SJCRH30 (cell line): ENCODE results near the gene CREG1. TPM values are rescaled to one million over a fixed set of nuclear protein-coding genes. Genes with fewer than 3 reads are reported as not detected.

Source experiments
- DNase-seq, 2 experiments: peaks; one replicate each; pipeline ENCODE4 v3.0.0-alpha.2; 2015 to 2020
- H3K27ac ChIP-seq: fragments of 250-450 bp; sonication (Bioruptor Pico); 2 replicates; pipeline ENCODE4 v1.5.1; 2020; ENCODE audit warnings: mild to moderate bottlenecking, moderate library complexity
- H3K27me3 ChIP-seq: fragments of 250-450 bp; sonication (Bioruptor Pico); 2 replicates; pipeline ENCODE4 v1.5.1; 2020; ENCODE audit warnings: mild to moderate bottlenecking, moderate library complexity
- H3K36me3 ChIP-seq: fragments of 250-450 bp; sonication (Bioruptor Pico); 2 replicates; pipeline ENCODE4 v1.5.1; 2020; ENCODE audit warnings: mild to moderate bottlenecking, moderate library complexity
- H3K4me1 ChIP-seq: fragments of 250-450 bp; sonication (Bioruptor Pico); 2 replicates; pipeline ENCODE4 v1.5.1; 2020; ENCODE audit warnings: mild to moderate bottlenecking, moderate library complexity
- H3K4me3 ChIP-seq: fragments of 250-450 bp; sonication (Bioruptor Pico); 2 replicates; pipeline ENCODE4 v1.5.1; 2020; ENCODE audit warnings: mild to moderate bottlenecking, moderate library complexity
- H3K9me3 ChIP-seq: fragments of 250-450 bp; sonication (Bioruptor Pico); replicated peaks from 2 replicates; pipeline ENCODE4 v1.5.1; 2020; ENCODE audit warnings: mild to moderate bottlenecking, moderate library complexity
- total RNA-seq: library from RNA; depleted of rRNA; stranded (reverse); fragments of >200 nt; shearing (Covaris generic); gene quantifications from 2 replicates; pipeline ENCODE4 v1.2.3, GENCODE V29; 2014

CREG1 gene
- total RNA-seq, 1 experiment from 2014 or later, result 39.4 TPM

GRCh38 chr1:167529829-167530474, 23.6 kb downstream of the CREG1 start:
- no peaks in the 10 kb centered on the region for H3K36me3 ChIP-seq
- no peak overlapping the region; the same call in 1 of the 2 replicates for H3K4me3 ChIP-seq
- H3K9me3 ChIP-seq, result no peaks in the 10 kb centered on the region
- peak; percentile 88 to 93 for DNase-seq
- H3K4me1 ChIP-seq, result peaks cover 37% of the 10 kb centered on the region
- no peak overlapping the region; the same call in 1 of the 2 replicates for H3K27ac ChIP-seq
- no peaks in the 10 kb centered on the region for H3K27me3 ChIP-seq

- peaks cover 32% of the 10 kb centered on the region for H3K4me1 ChIP-seq
Measured at GRCh38 chr1:167528057-167528728, 25.4 kb downstream of the CREG1 start.

GRCh38 chr1:167526667-167527383, 26.7 kb downstream of the CREG1 start:
- H3K9me3 ChIP-seq, result no peaks in the 10 kb centered on the region; the same call in 1 of the 2 replicates

More at GRCh38 chr1:167528057-167528728, 25.4 kb downstream of the CREG1 start:
- Histone ChIP-seq H3K9me3 (no peaks in the 10 kb centered on the region), H3K36me3 (no peaks in the 10 kb centered on the region), H3K27ac (no peak overlapping the region), H3K4me3 (no peak overlapping the region), H3K27me3 (no peaks in the 10 kb centered on the region)
- DNase-seq, result no peak

GRCh38 chr1:167524651-167525050, 28.9 kb downstream of the CREG1 start:
- no peaks in the 10 kb centered on the region for H3K27me3 ChIP-seq
- no peak overlapping the region for H3K27ac ChIP-seq
- H3K9me3 ChIP-seq, result no peaks in the 10 kb centered on the region; the same call in 1 of the 2 replicates
- peak in 1 of 2 experiments; percentile 28 for DNase-seq
- no peaks in the 10 kb centered on the region for H3K36me3 ChIP-seq
- H3K4me1 ChIP-seq, result peaks cover 15% of the 10 kb centered on the region
- no peak overlapping the region for H3K4me3 ChIP-seq

More at GRCh38 chr1:167526667-167527383, 26.7 kb downstream of the CREG1 start:
- Histone ChIP-seq H3K4me1 (peaks cover 26% of the 10 kb centered on the region), H3K4me3 (no peak overlapping the region), H3K36me3 (no peaks in the 10 kb centered on the region), H3K27ac (no peak overlapping the region; the same call in 1 of the 2 replicates), H3K27me3 (no peaks in the 10 kb centered on the region)
- DNase-seq, result peak; percentile 74 to 84

- H3K27ac ChIP-seq, result no peak overlapping the region
- no peaks in the 10 kb centered on the region for H3K27me3 ChIP-seq
- H3K36me3 ChIP-seq, result no peaks in the 10 kb centered on the region
- H3K4me3 ChIP-seq, result no peak overlapping the region
- no peak for DNase-seq
- no peaks in the 10 kb centered on the region; the same call in 1 of the 2 replicates for H3K9me3 ChIP-seq
- peaks cover 14% of the 10 kb centered on the region for H3K4me1 ChIP-seq
Measured at GRCh38 chr1:167522246-167522645, 31.3 kb downstream of the CREG1 start.

GRCh38 chr1:167520711-167521206, 32.8 kb downstream of the CREG1 start:
- H3K27me3 ChIP-seq, result no peaks in the 10 kb centered on the region
- H3K9me3 ChIP-seq, result no peaks in the 10 kb centered on the region; the same call in 1 of the 2 replicates
- H3K27ac ChIP-seq, result no peak overlapping the region
- peaks cover 13% of the 10 kb centered on the region for H3K4me1 ChIP-seq
- H3K36me3 ChIP-seq, result no peaks in the 10 kb centered on the region
- no peak for DNase-seq
- H3K4me3 ChIP-seq, result no peak overlapping the region

GRCh38 chr1:167518331-167518700, 35.2 kb downstream of the CREG1 start, which contains the start of gene CD247:
Gene CD247, minus strand, starts transcription at chr1:167518529. Its CDS starts 64 bp downstream, at chr1:167518465.
- peaks cover 13% of the 10 kb centered on the region for H3K4me1 ChIP-seq
- H3K9me3 ChIP-seq, result no peaks in the 10 kb centered on the region; the same call in 1 of the 2 replicates
- H3K4me3 ChIP-seq, result no peak within 1 kb of the TSS
- no peak for DNase-seq
- H3K27me3 ChIP-seq, result no peaks in the 10 kb centered on the region
- 0 out of 2 replicates have a peak within 1 kb of the TSS, but pooled peaks have one; percentile 19 for H3K27ac ChIP-seq
- no peaks in the 10 kb centered on the region for H3K36me3 ChIP-seq

GRCh38 chr1:167517535-167518330, 35.8 kb downstream of the CREG1 start:
- no peak for DNase-seq
- Histone ChIP-seq H3K27ac (0 out of 2 replicates have a peak overlapping the region, but pooled peaks have one; percentile 19), H3K4me1 (peaks cover 13% of the 10 kb centered on the region), H3K36me3 (no peaks in the 10 kb centered on the region), H3K27me3 (no peaks in the 10 kb centered on the region), H3K9me3 (no peaks in the 10 kb centered on the region; the same call in 1 of the 2 replicates), H3K4me3 (no peak overlapping the region)

GRCh38 chr1:167516404-167517388, 36.9 kb downstream of the CREG1 start:
- peaks cover 13% of the 10 kb centered on the region for H3K4me1 ChIP-seq
- no peak overlapping the region for H3K4me3 ChIP-seq
- no peaks in the 10 kb centered on the region for H3K9me3 ChIP-seq
- no peaks in the 10 kb centered on the region for H3K27me3 ChIP-seq
- peak; percentile 54 to 76 for DNase-seq
- no peaks in the 10 kb centered on the region for H3K36me3 ChIP-seq
- H3K27ac ChIP-seq, result peak overlapping the region; percentile 19

- Histone ChIP-seq H3K4me3 (no peak overlapping the region), H3K27ac (no peak overlapping the region), H3K9me3 (no peaks in the 10 kb centered on the region), H3K36me3 (no peaks in the 10 kb centered on the region), H3K4me1 (peaks cover 13% of the 10 kb centered on the region), H3K27me3 (no peaks in the 10 kb centered on the region)
- DNase-seq, result no peak
Measured at GRCh38 chr1:167515893-167516321, 37.7 kb downstream of the CREG1 start.

- peaks cover 13% of the 10 kb centered on the region for H3K4me1 ChIP-seq
- no peak overlapping the region for H3K4me3 ChIP-seq
- H3K9me3 ChIP-seq, result no peaks in the 10 kb centered on the region
Measured at GRCh38 chr1:167515461-167515860, 38.1 kb downstream of the CREG1 start.

GRCh38 chr1:167514288-167514687, 39.3 kb downstream of the CREG1 start:
- Histone ChIP-seq H3K36me3 (no peaks in the 10 kb centered on the region), H3K9me3 (no peaks in the 10 kb centered on the region), H3K4me1 (peaks cover 13% of the 10 kb centered on the region), H3K4me3 (no peak overlapping the region), H3K27ac (no peak overlapping the region), H3K27me3 (no peaks in the 10 kb centered on the region)
- DNase-seq, result no peak

More at GRCh38 chr1:167515461-167515860, 38.1 kb downstream of the CREG1 start:
- no peaks in the 10 kb centered on the region for H3K27me3 ChIP-seq
- DNase-seq, result no peak
- H3K27ac ChIP-seq, result no peak overlapping the region
- H3K36me3 ChIP-seq, result no peaks in the 10 kb centered on the region

GRCh38 chr1:167512046-167512654, 41.4 kb downstream of the CREG1 start:
- Histone ChIP-seq H3K4me3 (no peak overlapping the region), H3K27me3 (no peaks in the 10 kb centered on the region), H3K36me3 (no peaks in the 10 kb centered on the region), H3K27ac (no peak overlapping the region), H3K9me3 (no peaks in the 10 kb centered on the region), H3K4me1 (peaks cover 8% of the 10 kb centered on the region)
- DNase-seq, result no peak
